GM23338 (cell line): ENCODE data around the gene UBASH3A. TPM values are rescaled to one million over a fixed set of nuclear protein-coding genes. Genes with fewer than 3 reads are reported as not detected.

Source experiments
- ATAC-seq: fragments of 200-7000 bp; cut with Tn5 transposase; 3 replicates; pipeline ENCODE4 v1.9.1; 2020
- DNase-seq: peaks from one replicate; pipeline ENCODE4 v3.0.0-alpha.2; 2015; ENCODE audit warnings: low spot score
- H2AFZ ChIP-seq: fragments of 200-600 bp; sonication (generic); 2 replicates; pipeline ENCODE4 v1.8.0; 2016; ENCODE audit warnings: antibody characterized with exemption, mild to moderate bottlenecking, moderate library complexity
- H3F3A ChIP-seq: fragments of 200-600 bp; sonication (generic); replicated peaks from 2 replicates; pipeline ENCODE4 v1.8.0; 2017; ENCODE audit warnings: antibody characterized with exemption, mixed run types, low read depth
- H3K27ac ChIP-seq: fragments of 200-600 bp; sonication (generic); 2 replicates; pipeline ENCODE4 v1.6.1; 2016; ENCODE audit warnings: low read depth
- H3K27me3 ChIP-seq: fragments of 200-600 bp; sonication (generic); 2 replicates; pipeline ENCODE4 v1.8.0; 2016; ENCODE audit warnings: mild to moderate bottlenecking, mixed run types, moderate library complexity; ENCODE audit not compliant: insufficient read depth
- H3K36me3 ChIP-seq: fragments of 200-600 bp; sonication (generic); 2 replicates; pipeline ENCODE4 v1.8.0; 2016; ENCODE audit warnings: mild to moderate bottlenecking; ENCODE audit not compliant: insufficient read depth
- H3K4me1 ChIP-seq: fragments of 200-600 bp; sonication (generic); 2 replicates; pipeline ENCODE4 v1.8.0; 2016; ENCODE audit warnings: mild to moderate bottlenecking, moderate library complexity; ENCODE audit not compliant: insufficient read depth
- H3K4me2 ChIP-seq: fragments of 200-600 bp; sonication (generic); 2 replicates; pipeline ENCODE4 v1.7.1; 2017; ENCODE audit warnings: mixed run types
- H3K4me3 ChIP-seq: fragments of 200-600 bp; sonication (generic); 2 replicates; pipeline ENCODE4 v1.6.1; 2016; ENCODE audit warnings: mixed run types
- H3K79me2 ChIP-seq: fragments of 200-600 bp; sonication (generic); replicated peaks from 2 replicates; pipeline ENCODE4 v1.8.0; 2017; ENCODE audit warnings: mild to moderate bottlenecking; ENCODE audit not compliant: insufficient read depth
- H3K9me2 ChIP-seq: fragments of 200-600 bp; sonication (generic); 2 replicates; pipeline ENCODE4 v1.8.0; 2017; ENCODE audit not compliant: insufficient read depth
- H4K20me1 ChIP-seq: fragments of 200-600 bp; sonication (generic); replicated peaks from 2 replicates; pipeline ENCODE4 v1.8.0; 2017; ENCODE audit warnings: mild to moderate bottlenecking; ENCODE audit not compliant: insufficient read depth
- H3K27ac Mint-ChIP-seq: 2 replicates; pipeline ENCODE4 v1.8.0; 2020; ENCODE audit warnings: inconsistent platforms, mild to moderate bottlenecking, moderate library complexity, mixed read lengths
- H3K27me3 Mint-ChIP-seq: 3 replicates; pipeline ENCODE4 v1.8.0; 2022; ENCODE audit warnings: low read depth, mild to moderate bottlenecking, moderate library complexity, mixed read lengths, inconsistent platforms; ENCODE audit not compliant: insufficient read depth, poor library complexity
- H3K36me3 Mint-ChIP-seq: 3 replicates; pipeline ENCODE4 v1.8.0; 2021; ENCODE audit warnings: low read depth, mild to moderate bottlenecking, inconsistent platforms, moderate library complexity, mixed read lengths
- H3K4me1 Mint-ChIP-seq: 3 replicates; pipeline ENCODE4 v1.8.0; 2020; ENCODE audit warnings: mild to moderate bottlenecking, inconsistent platforms, mixed read lengths
- H3K4me3 Mint-ChIP-seq: 3 replicates; pipeline ENCODE4 v1.8.0; 2021; ENCODE audit warnings: moderate library complexity, mild to moderate bottlenecking, inconsistent platforms, mixed read lengths
- H3K9me3 Mint-ChIP-seq: 3 replicates; pipeline ENCODE4 v1.8.0; 2020; ENCODE audit warnings: moderate library complexity, mild to moderate bottlenecking, inconsistent platforms, mixed read lengths
- CREB1 ChIP-seq: fragments of 250-450 bp; sonication (Bioruptor Pico); IDR thresholded peaks from 2 replicates; pipeline ENCODE4 v1.5.0; 2020; ENCODE audit warnings: low read depth, mild to moderate bottlenecking, moderate library complexity
- ETS1 ChIP-seq: IDR thresholded peaks from 2 replicates; pipeline ENCODE4 v1.6.1; 2016; ENCODE audit warnings: antibody characterized with exemption
- EZH2 ChIP-seq: fragments of 200-600 bp; sonication (generic); IDR thresholded peaks from one replicate; pipeline ENCODE4 v1.8.0; 2017; ENCODE audit warnings: antibody characterized with exemption, mild to moderate bottlenecking, low read depth; ENCODE audit not compliant: unreplicated experiment
- EZH2phosphoT487 ChIP-seq: fragments of 200-600 bp; sonication (generic); IDR thresholded peaks from one replicate; pipeline ENCODE4 v1.8.1; 2018; ENCODE audit warnings: antibody characterized with exemption; ENCODE audit not compliant: unreplicated experiment
- JUNB ChIP-seq: IDR thresholded peaks from one replicate; pipeline ENCODE4 v1.6.1; 2016; ENCODE audit warnings: antibody characterized with exemption; ENCODE audit not compliant: unreplicated experiment
- NANOG ChIP-seq: IDR thresholded peaks from 2 replicates; pipeline ENCODE4 v1.6.1; 2016; ENCODE audit warnings: antibody characterized with exemption, borderline replicate concordance
- POLR2AphosphoS5 ChIP-seq: IDR thresholded peaks from 2 replicates; pipeline ENCODE4 v1.6.1; 2016; ENCODE audit warnings: antibody characterized with exemption, low read depth
- REST ChIP-seq: IDR thresholded peaks from one replicate; pipeline ENCODE4 v1.6.1; 2018; ENCODE audit warnings: antibody characterized with exemption; ENCODE audit not compliant: unreplicated experiment
- STAT1 ChIP-seq: IDR thresholded peaks from one replicate; pipeline ENCODE4 v1.6.1; 2016; ENCODE audit warnings: antibody characterized with exemption; ENCODE audit not compliant: unreplicated experiment
- ZNF114 ChIP-seq: fragments of 250-450 bp; sonication (Bioruptor Pico); IDR thresholded peaks from 2 replicates; pipeline ENCODE4 v1.5.0; 2020; ENCODE audit warnings: mild to moderate bottlenecking, moderate library complexity
- ZNF331 ChIP-seq: fragments of 250-450 bp; sonication (Bioruptor Pico); IDR thresholded peaks from 2 replicates; pipeline ENCODE4 v1.5.0; 2020; ENCODE audit warnings: low read depth, mild to moderate bottlenecking, moderate library complexity
- polyA plus RNA-seq: library from polyadenylated mRNA; unstranded; fragments of >200 nt; fragmentation: Nextera tagmentation; extraction: Ambion mirVana; gene quantifications from 2 replicates; pipeline ENCODE4 v1.2.1, GENCODE V29; 2016
- total RNA-seq: library from RNA; depleted of rRNA; stranded (reverse); fragments of >200 nt; shearing (Covaris generic); gene quantifications from 2 replicates; pipeline ENCODE4 v1.2.3, GENCODE V29; 2014
- TF ChIP-seq, protein P1 (sequence below): fragments of 250-450 bp; sonication (Bioruptor Pico); IDR thresholded peaks from 2 replicates; pipeline ENCODE4 v1.5.0; 2020; ENCODE audit warnings: mild to moderate bottlenecking, moderate library complexity
- TF ChIP-seq, protein P2 (sequence below), 2 experiments: fragments of 200-600 bp in 1 of 2; sonication (generic) in 1 of 2; conservative IDR thresholded peaks; 2 replicates each; pipeline versions ENCODE4 v1.5.1 to v1.6.1; 2016 to 2017; ENCODE audit warnings: antibody characterized with exemption in 2 of 2, low read depth in 2 of 2, mild to moderate bottlenecking in 2 of 2, moderate library complexity in 1 of 2

Gene UBASH3A
- total and polyA plus RNA-seq, 2 experiments from 2014 or later: not detected

DNA sequence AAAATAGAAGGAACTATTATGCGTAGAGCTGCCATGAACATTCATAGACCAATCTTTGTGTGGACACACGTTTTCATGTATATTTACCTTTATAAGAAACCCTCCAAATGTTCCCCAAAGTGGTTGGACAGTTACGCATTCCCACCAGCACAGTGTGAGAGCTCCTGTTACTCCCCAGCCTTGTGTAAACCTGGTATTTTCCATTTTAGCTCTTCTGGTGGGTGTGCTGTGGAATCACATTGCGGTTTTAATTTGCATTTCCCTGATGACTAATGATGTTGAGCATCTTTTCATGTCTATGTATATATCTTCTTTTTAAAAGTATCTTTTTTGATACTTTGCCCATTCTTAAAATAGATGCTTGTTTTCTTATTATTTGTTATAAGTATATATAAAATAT lies 3.2 kb upstream of the UBASH3A start:
- DNase-seq (no peak), ATAC-seq (no peak)
- Mint-ChIP-seq H3K9me3 (peaks cover 5% of the 10 kb centered on the region; the same call in 1 of the 3 replicates), H3K36me3 (no peaks in the 10 kb centered on the region; the same call in 1 of the 3 replicates), H3K27ac (no peak overlapping the region), H3K4me3 (no peak overlapping the region), H3K27me3 (peaks cover 7% of the 10 kb centered on the region), H3K4me1 (peaks cover 5% of the 10 kb centered on the region; the same call in 2 of the 3 replicates)
- H3K4me3 ChIP-seq: no peak overlapping the region
- no peak overlapping the region for H3K4me2 ChIP-seq
- H3K36me3 ChIP-seq: no peaks in the 10 kb centered on the region
- H2AFZ ChIP-seq: no peak overlapping the region
- no peaks in the 10 kb centered on the region for H3K4me1 ChIP-seq
- H3F3A ChIP-seq: no peaks in the 10 kb centered on the region
- H3K9me2 ChIP-seq: 0 out of 2 replicates have a peak, but pooled peaks cover 3% of the 10 kb centered on the region
- no peaks in the 10 kb centered on the region for H4K20me1 ChIP-seq
- H3K27ac ChIP-seq: no peak overlapping the region
- H3K27me3 ChIP-seq: no peaks in the 10 kb centered on the region
- H3K79me2 ChIP-seq: no peaks in the 10 kb centered on the region
- TF ChIP-seq NANOG (no peak), JUNB (no peak), ZNF114 (CRISPR knock-in tag) (no peak), EZH2 (no peak), REST (no peak), ZNF331 (CRISPR knock-in tag) (no peak), EZH2phosphoT487 (no peak), STAT1 (no peak), POLR2AphosphoS5 (no peak), CREB1 (no peak), ETS1 (no peak)
- TF ChIP-seq, protein P1, sequence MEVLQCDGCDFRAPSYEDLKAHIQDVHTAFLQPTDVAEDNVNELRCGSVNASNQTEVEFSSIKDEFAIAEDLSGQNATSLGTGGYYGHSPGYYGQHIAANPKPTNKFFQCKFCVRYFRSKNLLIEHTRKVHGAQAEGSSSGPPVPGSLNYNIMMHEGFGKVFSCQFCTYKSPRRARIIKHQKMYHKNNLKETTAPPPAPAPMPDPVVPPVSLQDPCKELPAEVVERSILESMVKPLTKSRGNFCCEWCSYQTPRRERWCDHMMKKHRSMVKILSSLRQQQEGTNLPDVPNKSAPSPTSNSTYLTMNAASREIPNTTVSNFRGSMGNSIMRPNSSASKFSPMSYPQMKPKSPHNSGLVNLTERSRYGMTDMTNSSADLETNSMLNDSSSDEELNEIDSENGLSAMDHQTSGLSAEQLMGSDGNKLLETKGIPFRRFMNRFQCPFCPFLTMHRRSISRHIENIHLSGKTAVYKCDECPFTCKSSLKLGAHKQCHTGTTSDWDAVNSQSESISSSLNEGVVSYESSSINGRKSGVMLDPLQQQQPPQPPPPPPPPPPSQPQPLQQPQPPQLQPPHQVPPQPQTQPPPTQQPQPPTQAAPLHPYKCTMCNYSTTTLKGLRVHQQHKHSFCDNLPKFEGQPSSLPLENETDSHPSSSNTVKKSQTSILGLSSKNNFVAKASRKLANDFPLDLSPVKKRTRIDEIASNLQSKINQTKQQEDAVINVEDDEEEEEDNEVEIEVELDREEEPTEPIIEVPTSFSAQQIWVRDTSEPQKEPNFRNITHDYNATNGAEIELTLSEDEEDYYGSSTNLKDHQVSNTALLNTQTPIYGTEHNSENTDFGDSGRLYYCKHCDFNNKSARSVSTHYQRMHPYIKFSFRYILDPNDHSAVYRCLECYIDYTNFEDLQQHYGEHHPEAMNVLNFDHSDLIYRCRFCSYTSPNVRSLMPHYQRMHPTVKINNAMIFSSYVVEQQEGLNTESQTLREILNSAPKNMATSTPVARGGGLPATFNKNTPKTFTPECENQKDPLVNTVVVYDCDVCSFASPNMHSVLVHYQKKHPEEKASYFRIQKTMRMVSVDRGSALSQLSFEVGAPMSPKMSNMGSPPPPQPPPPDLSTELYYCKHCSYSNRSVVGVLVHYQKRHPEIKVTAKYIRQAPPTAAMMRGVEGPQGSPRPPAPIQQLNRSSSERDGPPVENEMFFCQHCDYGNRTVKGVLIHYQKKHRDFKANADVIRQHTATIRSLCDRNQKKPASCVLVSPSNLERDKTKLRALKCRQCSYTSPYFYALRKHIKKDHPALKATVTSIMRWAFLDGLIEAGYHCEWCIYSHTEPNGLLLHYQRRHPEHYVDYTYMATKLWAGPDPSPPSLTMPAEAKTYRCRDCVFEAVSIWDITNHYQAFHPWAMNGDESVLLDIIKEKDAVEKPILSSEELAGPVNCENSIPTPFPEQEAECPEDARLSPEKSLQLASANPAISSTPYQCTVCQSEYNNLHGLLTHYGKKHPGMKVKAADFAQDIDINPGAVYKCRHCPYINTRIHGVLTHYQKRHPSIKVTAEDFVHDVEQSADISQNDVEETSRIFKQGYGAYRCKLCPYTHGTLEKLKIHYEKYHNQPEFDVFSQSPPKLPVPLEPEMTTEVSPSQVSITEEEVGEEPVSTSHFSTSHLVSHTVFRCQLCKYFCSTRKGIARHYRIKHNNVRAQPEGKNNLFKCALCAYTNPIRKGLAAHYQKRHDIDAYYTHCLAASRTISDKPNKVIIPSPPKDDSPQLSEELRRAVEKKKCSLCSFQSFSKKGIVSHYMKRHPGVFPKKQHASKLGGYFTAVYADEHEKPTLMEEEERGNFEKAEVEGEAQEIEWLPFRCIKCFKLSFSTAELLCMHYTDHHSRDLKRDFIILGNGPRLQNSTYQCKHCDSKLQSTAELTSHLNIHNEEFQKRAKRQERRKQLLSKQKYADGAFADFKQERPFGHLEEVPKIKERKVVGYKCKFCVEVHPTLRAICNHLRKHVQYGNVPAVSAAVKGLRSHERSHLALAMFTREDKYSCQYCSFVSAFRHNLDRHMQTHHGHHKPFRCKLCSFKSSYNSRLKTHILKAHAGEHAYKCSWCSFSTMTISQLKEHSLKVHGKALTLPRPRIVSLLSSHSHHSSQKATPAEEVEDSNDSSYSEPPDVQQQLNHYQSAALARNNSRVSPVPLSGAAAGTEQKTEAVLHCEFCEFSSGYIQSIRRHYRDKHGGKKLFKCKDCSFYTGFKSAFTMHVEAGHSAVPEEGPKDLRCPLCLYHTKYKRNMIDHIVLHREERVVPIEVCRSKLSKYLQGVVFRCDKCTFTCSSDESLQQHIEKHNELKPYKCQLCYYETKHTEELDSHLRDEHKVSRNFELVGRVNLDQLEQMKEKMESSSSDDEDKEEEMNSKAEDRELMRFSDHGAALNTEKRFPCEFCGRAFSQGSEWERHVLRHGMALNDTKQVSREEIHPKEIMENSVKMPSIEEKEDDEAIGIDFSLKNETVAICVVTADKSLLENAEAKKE (CRISPR knock-in tag): no peak
- TF ChIP-seq, protein P2, sequence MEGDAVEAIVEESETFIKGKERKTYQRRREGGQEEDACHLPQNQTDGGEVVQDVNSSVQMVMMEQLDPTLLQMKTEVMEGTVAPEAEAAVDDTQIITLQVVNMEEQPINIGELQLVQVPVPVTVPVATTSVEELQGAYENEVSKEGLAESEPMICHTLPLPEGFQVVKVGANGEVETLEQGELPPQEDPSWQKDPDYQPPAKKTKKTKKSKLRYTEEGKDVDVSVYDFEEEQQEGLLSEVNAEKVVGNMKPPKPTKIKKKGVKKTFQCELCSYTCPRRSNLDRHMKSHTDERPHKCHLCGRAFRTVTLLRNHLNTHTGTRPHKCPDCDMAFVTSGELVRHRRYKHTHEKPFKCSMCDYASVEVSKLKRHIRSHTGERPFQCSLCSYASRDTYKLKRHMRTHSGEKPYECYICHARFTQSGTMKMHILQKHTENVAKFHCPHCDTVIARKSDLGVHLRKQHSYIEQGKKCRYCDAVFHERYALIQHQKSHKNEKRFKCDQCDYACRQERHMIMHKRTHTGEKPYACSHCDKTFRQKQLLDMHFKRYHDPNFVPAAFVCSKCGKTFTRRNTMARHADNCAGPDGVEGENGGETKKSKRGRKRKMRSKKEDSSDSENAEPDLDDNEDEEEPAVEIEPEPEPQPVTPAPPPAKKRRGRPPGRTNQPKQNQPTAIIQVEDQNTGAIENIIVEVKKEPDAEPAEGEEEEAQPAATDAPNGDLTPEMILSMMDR (conservative IDR thresholded peaks at IDR 0.05; ENCODE audit: low read depth in 2 of 2): no peak
